HG02678 (cell line): Measurements from ENCODE around the gene METTL9.
A peak's percentile ranks its signal among the peaks of the same experiment; 100 is the strongest.
"Not testable (repeated sequence)": the region's sequence is repeated elsewhere in the genome, so short reads cannot be mapped to it uniquely, and the experiment has no call there.

Experiments used
- ATAC-seq: cut with Tn5 transposase; IDR thresholded peaks from one replicate; pipeline ENCODE4 v1.9.1; 2021; ENCODE audit warnings: mild to moderate bottlenecking, moderate library complexity; ENCODE audit not compliant: unreplicated experiment

Gene METTL9

GRCh38 chr16:21631951-21632575, 32.7 kb downstream of the METTL9 start:
- ATAC-seq, result not testable (repeated sequence)

DNA sequence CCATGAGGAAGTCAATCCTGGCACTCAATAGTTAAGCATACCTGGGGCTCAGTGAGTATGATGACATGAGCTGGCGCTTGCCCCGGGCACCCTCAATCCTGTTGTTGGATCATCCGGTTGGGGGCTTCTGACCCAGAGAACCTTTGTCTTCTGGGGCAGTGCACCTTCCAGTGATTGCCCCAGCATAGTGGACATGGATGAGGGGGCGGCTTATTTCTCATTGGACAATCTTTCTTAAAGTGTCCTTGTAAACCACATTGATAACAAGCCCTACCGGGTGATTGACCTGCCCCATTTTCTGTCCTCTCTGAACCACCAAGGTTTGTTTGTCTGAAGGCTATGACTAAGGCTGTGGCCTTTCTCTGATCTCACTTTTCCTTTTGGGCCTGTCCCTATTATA, 34.8 kb downstream of the METTL9 start:
- ATAC-seq, result no peak

DNA sequence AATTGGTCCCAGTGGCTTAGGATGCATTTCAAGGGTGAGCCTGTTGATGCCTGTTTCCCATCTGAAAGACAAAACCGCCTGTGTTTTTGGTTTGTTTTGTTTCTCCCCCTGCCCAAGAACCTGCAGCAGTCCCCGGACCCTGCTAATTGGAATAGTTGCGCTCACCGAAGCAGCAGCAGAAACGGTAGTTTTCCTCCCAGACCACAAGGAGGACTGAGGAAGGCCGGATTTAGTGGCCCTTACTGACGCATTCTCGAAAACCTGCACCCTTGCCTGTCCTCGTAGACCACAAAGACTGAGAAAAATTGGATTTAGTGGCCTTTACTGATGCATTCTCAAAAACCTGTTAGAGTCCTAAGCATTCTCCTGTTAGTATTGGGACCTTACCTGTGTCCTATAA, 36.3 kb downstream of the METTL9 start:
- not testable (repeated sequence) for ATAC-seq

- no peak for ATAC-seq
Observed at GRCh38 chr16:21637032-21637968, 37.9 kb downstream of the METTL9 start.

- no peak for ATAC-seq
Observed at GRCh38 chr16:21638573-21638975, 39.2 kb downstream of the METTL9 start.

- no peak for ATAC-seq
Observed at GRCh38 chr16:21639493-21639892, 40.1 kb downstream of the METTL9 start.

GRCh38 chr16:21641916-21642315, 42.5 kb downstream of the METTL9 start:
- ATAC-seq, result no peak

- ATAC-seq, result no peak
Observed at GRCh38 chr16:21642861-21643260, 43.5 kb downstream of the METTL9 start.

DNA sequence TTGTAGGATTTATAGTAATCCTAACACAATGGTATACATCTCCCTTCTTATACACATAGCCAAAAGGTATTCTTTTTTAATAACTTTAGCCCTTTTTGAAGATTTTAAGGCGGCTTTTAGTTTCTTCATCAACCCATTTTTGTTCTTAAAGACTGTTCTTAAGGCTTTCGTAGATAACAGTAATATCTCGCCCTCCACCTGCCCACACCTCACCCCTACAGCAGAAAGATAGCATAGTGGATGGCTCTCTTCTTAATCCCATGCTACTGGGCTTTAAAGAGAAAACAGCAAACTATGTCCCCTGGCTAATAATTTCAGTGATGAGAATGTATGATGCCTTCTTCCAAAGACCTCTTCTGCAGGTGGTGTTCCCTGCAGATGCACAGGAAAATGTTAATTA, 44.4 kb downstream of the METTL9 start:
- no peak for ATAC-seq

- ATAC-seq, result no peak
Observed at GRCh38 chr16:21644674-21645073, 45.3 kb downstream of the METTL9 start.

- ATAC-seq, result peak; percentile 30
Observed at GRCh38 chr16:21645261-21645721, 45.9 kb downstream of the METTL9 start.

GRCh38 chr16:21646091-21646490, 46.7 kb downstream of the METTL9 start:
- ATAC-seq, result no peak

DNA sequence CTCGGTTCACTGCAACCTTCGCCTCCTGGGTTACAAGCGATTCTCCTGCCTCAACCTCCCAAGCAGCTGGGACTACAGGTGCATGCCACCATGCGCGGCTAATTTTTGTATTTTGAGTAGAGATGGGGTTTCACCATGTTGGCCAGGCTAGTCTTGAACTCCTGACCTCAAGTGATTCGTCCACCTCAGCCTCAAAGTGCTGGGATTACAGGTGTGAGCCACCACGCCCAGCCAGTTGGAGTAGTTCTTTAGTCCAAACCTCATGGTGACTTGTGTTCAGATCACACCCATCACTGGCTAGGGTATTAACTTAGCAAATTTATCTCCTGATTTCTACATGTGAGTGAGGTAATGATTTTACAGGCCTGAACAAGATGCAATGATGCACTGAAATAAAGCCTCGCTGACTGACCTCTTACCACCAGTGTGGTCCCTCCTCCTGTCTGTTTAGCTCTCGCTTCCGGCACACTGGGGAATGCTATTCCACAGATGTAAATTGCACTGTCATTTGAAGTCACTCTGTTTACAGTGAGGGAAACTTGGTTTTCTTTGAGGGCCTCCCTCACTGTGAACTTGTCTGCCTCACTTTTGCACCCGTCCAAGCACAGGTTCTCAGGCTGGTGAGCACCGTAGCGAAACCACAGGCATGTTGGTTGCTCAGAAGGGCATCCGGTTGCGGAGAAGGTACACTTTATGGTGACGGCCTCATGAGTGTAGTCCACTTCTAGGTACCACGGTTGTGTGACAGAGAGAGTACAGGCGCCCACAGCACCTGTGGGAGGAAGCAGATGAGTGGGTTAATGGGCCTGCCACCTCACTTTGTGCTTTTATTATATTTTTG, 47.6 kb downstream of the METTL9 start:
- peak; percentile 93 for ATAC-seq

DNA sequence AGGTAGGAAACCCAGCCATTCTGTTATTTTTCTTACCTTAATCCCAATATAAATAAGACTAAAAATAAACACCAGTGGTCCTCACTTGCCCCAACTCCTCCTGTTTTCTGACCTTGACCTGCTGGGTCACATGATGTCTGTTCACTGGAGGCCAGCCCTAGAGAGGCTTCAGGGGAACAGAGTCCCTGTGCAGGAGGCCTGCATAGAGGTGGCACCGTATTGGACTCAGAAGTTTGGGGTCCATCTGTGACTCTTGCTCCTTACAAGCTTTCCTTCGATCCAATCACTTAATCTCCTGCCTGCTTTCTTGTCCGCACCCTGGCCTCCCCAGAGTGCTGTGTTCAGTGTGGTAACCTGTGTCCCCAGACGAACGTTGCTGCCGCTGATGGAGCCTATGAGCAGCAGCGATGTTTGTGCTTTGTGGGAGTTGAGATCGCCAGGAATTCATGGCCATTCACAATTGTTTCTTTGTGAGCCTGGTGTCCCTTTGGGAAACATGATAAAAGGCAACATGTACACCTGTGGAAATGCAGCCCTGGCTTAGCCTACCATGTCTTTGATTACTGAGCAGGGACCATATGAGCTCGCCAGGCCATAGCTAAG, 48.3 kb downstream of the METTL9 start:
- ATAC-seq, result no peak

DNA sequence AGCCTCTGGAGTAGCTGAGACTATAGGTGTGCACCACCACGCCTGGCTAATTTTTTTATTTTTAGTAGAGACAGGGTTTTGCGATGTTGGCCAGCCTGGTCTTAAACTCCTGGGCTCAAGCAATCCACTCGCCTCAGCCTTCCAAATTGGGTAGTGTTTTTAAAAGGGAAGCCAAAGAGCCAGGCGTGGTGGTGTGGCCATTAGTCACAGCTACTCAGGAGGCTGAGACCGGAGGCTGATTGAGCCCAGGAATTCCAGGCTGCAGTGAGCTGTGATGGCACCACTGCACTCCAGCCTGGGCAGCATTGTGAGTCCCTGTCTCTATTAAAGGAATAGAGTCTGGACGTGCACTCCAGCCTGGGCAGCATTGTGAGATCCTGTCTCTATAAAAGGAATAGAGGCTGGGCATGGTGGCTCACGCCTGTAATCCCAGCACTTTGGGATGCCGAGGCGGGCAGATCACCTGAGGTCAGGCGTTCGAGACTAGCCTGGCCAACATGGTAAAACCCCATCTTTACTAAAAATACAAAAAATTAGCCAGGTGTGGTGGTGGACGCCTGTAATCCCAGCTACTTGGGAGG, 50.5 kb downstream of the METTL9 start:
- not testable (repeated sequence) for ATAC-seq

DNA sequence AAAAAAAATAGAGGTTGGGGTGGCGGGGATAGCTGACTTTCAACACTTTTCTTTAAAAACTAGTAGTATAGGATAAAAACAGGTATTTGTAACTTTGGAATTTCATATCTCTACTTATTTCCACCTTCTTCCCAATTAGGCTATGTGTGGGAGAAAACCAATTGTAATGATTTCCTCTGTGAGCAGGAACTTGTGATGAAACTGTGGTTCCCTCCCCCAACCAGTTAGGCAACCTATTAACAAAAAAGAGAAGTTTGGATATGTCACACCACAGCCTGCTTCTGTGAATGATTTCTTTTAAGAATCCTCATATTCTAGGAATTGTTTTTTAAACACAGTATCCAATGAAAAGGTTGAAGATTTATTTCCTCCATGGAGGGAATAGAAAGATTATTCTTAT, 51.1 kb downstream of the METTL9 start:
- no peak for ATAC-seq

DNA sequence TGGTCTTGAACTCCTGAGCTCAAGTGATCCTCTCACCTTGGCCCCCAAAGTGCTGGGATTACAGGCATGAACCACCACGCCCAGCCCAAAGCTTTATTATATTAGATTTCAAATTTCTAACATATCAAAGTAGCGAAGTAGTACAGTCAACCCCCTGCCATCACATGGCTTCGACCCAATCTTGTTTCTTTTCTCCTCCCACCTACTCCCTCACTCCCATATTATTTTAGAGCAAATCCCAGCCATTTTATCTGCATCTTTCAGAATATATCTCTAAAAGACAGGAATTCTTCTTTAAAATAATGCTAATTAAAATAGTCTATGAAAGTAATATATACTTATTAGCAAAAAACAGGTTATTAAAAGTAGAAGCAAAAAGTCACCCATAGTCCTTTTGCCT, 52.1 kb downstream of the METTL9 start:
- ATAC-seq, result no peak

DNA sequence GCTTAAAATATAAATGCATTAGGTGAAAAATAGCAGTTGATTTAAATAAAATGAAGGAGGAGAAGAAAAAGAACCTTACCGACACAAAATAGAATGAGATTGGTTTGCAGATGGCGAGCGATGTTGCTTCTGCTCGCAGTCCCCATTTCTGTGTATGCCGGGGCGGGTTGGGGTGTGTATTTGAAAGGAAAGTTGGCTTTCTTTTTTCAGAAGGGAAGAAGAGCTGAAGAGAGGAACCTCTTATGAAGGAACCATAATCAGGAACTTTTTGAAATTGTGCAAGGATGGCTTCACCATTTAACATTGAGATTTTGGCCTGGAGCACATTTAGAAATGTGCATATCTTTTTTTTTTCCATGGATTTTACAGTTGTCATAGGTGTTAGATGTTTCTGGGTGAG, 53.1 kb downstream of the METTL9 start, which contains the start of gene IGSF6:
TSS of gene IGSF6 (minus strand) at position 156 of the 400 bp plus-strand sequence. CDS start at position 146, 10 bp downstream.
- ATAC-seq, result no peak

DNA sequence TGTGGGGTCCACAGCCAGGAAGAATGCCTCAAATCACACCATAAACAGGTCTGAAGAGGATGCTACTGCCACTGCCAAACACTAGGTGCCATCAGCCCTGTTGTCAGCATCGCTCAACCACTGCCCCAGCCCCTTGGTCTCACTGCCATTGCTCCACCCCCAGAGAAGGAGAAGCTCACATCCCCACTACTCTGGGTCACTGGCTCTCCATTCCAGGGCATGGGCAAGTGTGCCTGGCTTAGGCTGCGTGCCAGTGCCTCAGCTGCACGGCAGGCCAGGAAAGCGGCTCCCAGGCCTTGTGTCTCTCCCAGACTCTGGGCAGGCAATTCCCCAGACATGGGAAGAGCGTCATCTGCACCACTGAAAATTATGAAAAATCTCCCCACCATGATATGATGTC, 54.2 kb downstream of the METTL9 start:
- ATAC-seq, result no peak

GRCh38 chr16:21654466-21654865, 55.1 kb downstream of the METTL9 start:
- no peak for ATAC-seq
